Measurements from ENCODE around the gene SNX10.

- no peak for TF ChIP-seq EZH2phosphoT487 (IDR thresholded peaks at IDR 0.05; ENCODE audit: insufficient read depth, low read depth)
- TF ChIP-seq EZH2 (IDR thresholded peaks at IDR 0.05; ENCODE audit: insufficient read depth, poor library complexity, severe bottlenecking) = no peak
Measured at GRCh38 chr7:26372704-26373103, 81.0 kb downstream of the SNX10 start.

Measured in GM23248 (cell line).